SK-N-SH (cell line): ENCODE results near the gene ZCCHC14. TPM values are rescaled to one million over a fixed set of nuclear protein-coding genes. Genes with fewer than 3 reads are reported as not detected.

Experiments used
- CTCF ChIA-PET: fragments of 300-600, 350-600 bp; formaldehyde crosslinking; extraction: SDS; loops from one replicate; lab custom pipeline; 2021; lab: Yijun Ruan, JAX
- POLR2A ChIA-PET: fragments of 350-600 bp; sonication (Branson Sonifier 250); formaldehyde crosslinking; extraction: SDS; loops from one replicate; lab custom pipeline; 2020; ENCODE audit warnings: antibody characterized with exemption, inconsistent platforms; lab: Yijun Ruan, JAX
- DNase-seq: peaks from one replicate; pipeline ENCODE4 v3.0.0; 2012
- H2AFZ ChIP-seq: fragments of 200-600 bp; sonication (generic); 2 replicates; pipeline ENCODE4 v1.8.1; 2016; ENCODE audit warnings: antibody characterized with exemption, mild to moderate bottlenecking, low read depth
- H3F3A ChIP-seq: fragments of 200-600 bp; sonication (generic); replicated peaks from 2 replicates; pipeline ENCODE3; 2016; ENCODE audit warnings: antibody characterized with exemption, mild to moderate bottlenecking; ENCODE audit not compliant: insufficient read depth
- H3K27ac ChIP-seq, 2 experiments: fragments of 200-500 bp in 1 of 2; fragments of 200-600 bp in 1 of 2; sonication (Bioruptor generic) in 1 of 2; sonication (generic), shearing (Covaris generic) in 1 of 2; 2 replicates each; pipeline versions ENCODE4 v1.5.1 to v1.6.1; 2014 to 2016; ENCODE audit warnings: low read depth in 2 of 2, inconsistent platforms in 1 of 2, low read length in 1 of 2, mild to moderate bottlenecking in 1 of 2, mixed read lengths in 1 of 2
- H3K27me3 ChIP-seq: fragments of 200-600 bp; sonication (generic), shearing (Covaris generic); 2 replicates; pipeline ENCODE4 v1.6.1; 2016; ENCODE audit warnings: mixed run types; ENCODE audit not compliant: insufficient read depth
- H3K36me3 ChIP-seq, 2 experiments: fragments of 200-500 bp in 1 of 2; fragments of 200-600 bp in 1 of 2; sonication (Bioruptor generic) in 1 of 2; sonication (generic) in 1 of 2; replicated peaks in 1 of 2; 2 replicates each; pipeline versions ENCODE3 to v1.5.1; 2014 to 2016; ENCODE audit warnings: low read length in 1 of 2, mild to moderate bottlenecking in 1 of 2; ENCODE audit not compliant: insufficient read depth in 2 of 2, control insufficient read depth in 1 of 2
- H3K4me1 ChIP-seq, 2 experiments: fragments of 200-500 bp in 1 of 2; fragments of 200-600 bp in 1 of 2; sonication (Bioruptor generic) in 1 of 2; sonication (generic), shearing (Covaris generic) in 1 of 2; 2 replicates each; pipeline versions ENCODE4 v1.5.1 to v1.6.1; 2014 to 2016; ENCODE audit warnings: low read depth in 1 of 2, low read length in 1 of 2, mixed run types in 1 of 2; ENCODE audit not compliant: insufficient read depth in 2 of 2, control insufficient read depth in 1 of 2
- H3K4me2 ChIP-seq: fragments of 200-600 bp; sonication (generic), shearing (Covaris generic); 2 replicates; pipeline ENCODE4 v1.6.1; 2017; ENCODE audit warnings: mixed run types
- H3K4me3 ChIP-seq, 2 experiments: fragments of 200-500 bp in 1 of 2; fragments of 200-600 bp in 1 of 2; sonication (Bioruptor generic) in 1 of 2; sonication (generic), shearing (Covaris generic) in 1 of 2; 2 replicates each; pipeline versions ENCODE4 v1.5.1 to v1.8.1; 2014 to 2016; ENCODE audit warnings: low read depth in 2 of 2, inconsistent platforms in 1 of 2, low read length in 1 of 2, mild to moderate bottlenecking in 1 of 2, mixed read lengths in 1 of 2, moderate library complexity in 1 of 2
- H3K79me2 ChIP-seq: fragments of 200-600 bp; sonication (generic); 2 replicates; pipeline ENCODE4 v1.8.1; 2017; ENCODE audit warnings: mild to moderate bottlenecking; ENCODE audit not compliant: insufficient read depth
- H3K9ac ChIP-seq: fragments of 200-600 bp; sonication (generic); 2 replicates; pipeline ENCODE4 v1.6.1; 2017; ENCODE audit warnings: mixed run types
- H3K9me2 ChIP-seq: fragments of 200-600 bp; sonication (generic); 2 replicates; pipeline ENCODE4 v1.6.1; 2017; ENCODE audit warnings: mixed run types
- H3K9me3 ChIP-seq: fragments of 200-600 bp; sonication (generic); 2 replicates; pipeline ENCODE4 v1.6.1; 2017; ENCODE audit warnings: mixed run types, mild to moderate bottlenecking, moderate library complexity
- H4K20me1 ChIP-seq: fragments of 200-600 bp; sonication (generic); 2 replicates; pipeline ENCODE4 v1.6.1; 2017; ENCODE audit warnings: mild to moderate bottlenecking, mixed run types; ENCODE audit not compliant: insufficient read depth
- CHD2 ChIP-seq: fragments of 150-350 bp; IDR thresholded peaks from 2 replicates; pipeline ENCODE4 v1.6.1; 2018; ENCODE audit warnings: low read length; ENCODE audit not compliant: partially characterized antibody
- ELF1 ChIP-seq: IDR thresholded peaks from 2 replicates; pipeline ENCODE4 v1.4.0; 2012
- FOXM1 ChIP-seq: IDR thresholded peaks from 2 replicates; pipeline ENCODE4 v1.4.0; 2012; ENCODE audit warnings: low read depth, mild to moderate bottlenecking
- MAX ChIP-seq: IDR thresholded peaks from 2 replicates; pipeline ENCODE4 v1.4.0; 2012; ENCODE audit warnings: low read depth
- PBX3 ChIP-seq: IDR thresholded peaks from 2 replicates; pipeline ENCODE4; 2012
- POLR2AphosphoS5 ChIP-seq: IDR thresholded peaks from 2 replicates; pipeline ENCODE4 v1.6.1; 2012; ENCODE audit warnings: low read depth, low read length
- RAD21 ChIP-seq: IDR thresholded peaks from 2 replicates; pipeline ENCODE4 v1.6.1; 2012; ENCODE audit warnings: mild to moderate bottlenecking, low read length
- RCOR1 ChIP-seq: fragments of 150-350 bp; IDR thresholded peaks from 2 replicates; pipeline ENCODE4 v1.6.1; 2017; ENCODE audit warnings: antibody characterized with exemption, low read length
- REST ChIP-seq: IDR thresholded peaks from 2 replicates; pipeline ENCODE4 v1.6.1; 2012; ENCODE audit warnings: mild to moderate bottlenecking, low read depth, low read length, moderate library complexity
- RFX5 ChIP-seq: IDR thresholded peaks from 2 replicates; pipeline ENCODE4 v1.6.1; 2012; ENCODE audit warnings: mild to moderate bottlenecking, improper control_type of control experiment, low read length
- RXRA ChIP-seq: IDR thresholded peaks from 2 replicates; pipeline ENCODE4 v1.4.0; 2012; ENCODE audit warnings: low read depth, mild to moderate bottlenecking, borderline replicate concordance
- TAF1 ChIP-seq: IDR thresholded peaks from 2 replicates; pipeline ENCODE4 v1.6.1; 2012; ENCODE audit warnings: low read depth, mild to moderate bottlenecking, low read length, moderate library complexity, borderline replicate concordance
- TCF12 ChIP-seq: IDR thresholded peaks from 2 replicates; pipeline ENCODE4 v1.4.0; 2012
- USF2 ChIP-seq: fragments of 150-350 bp; IDR thresholded peaks from 2 replicates; pipeline ENCODE4 v1.6.1; 2017; ENCODE audit warnings: antibody characterized with exemption, low read length, low read depth, borderline replicate concordance
- ZBTB33 ChIP-seq: IDR thresholded peaks from 2 replicates; pipeline ENCODE4 v1.4.0; 2012; ENCODE audit warnings: low read depth, borderline replicate concordance
- WGBS: methylation state at CpG from one replicate; pipeline ENCODE4 v1.1.6; 2017; ENCODE audit warnings: low lambda C conversion rate; 5-methylcytosine and 5-hydroxymethylcytosine counted together
- polyA plus RNA-seq, 3 experiments: library from polyadenylated mRNA; depleted of rRNA; stranded (reverse); fragments of >200 nt; gene quantifications; 2 replicates each; pipeline ENCODE4 v1.2.3, GENCODE V29; 2012

The ZCCHC14 gene
- polyA plus RNA-seq, 1 of the 3 experiments (the other 2 are of a cell fraction), result 5.7 TPM

- H3K9me3 ChIP-seq, result no peaks in the 10 kb centered on the region
- no peak overlapping the region for H3K27ac ChIP-seq
- no peaks in the 10 kb centered on the region for H4K20me1 ChIP-seq
- WGBS, result 44% methylated on average over 5 of the region's 5 CpGs
- no peaks in the 10 kb centered on the region for H3K36me3 ChIP-seq
- H2AFZ ChIP-seq, result no peak overlapping the region
- H3K4me1 ChIP-seq, result no peaks in the 10 kb centered on the region; a peak in 1 of 4 replicates
- H3K9ac ChIP-seq, result no peak overlapping the region
- no peaks in the 10 kb centered on the region for H3F3A ChIP-seq
- no peaks in the 10 kb centered on the region for H3K79me2 ChIP-seq
- ChIA-PET CTCF (interaction anchor here (1.0 to 1.5 kb wide), 2 partner anchors 17 to 141 kb away, joined by 3 to 4 read pairs; no protein-coding TSS in a partner anchor), POLR2A (no interaction called here)
- TF ChIP-seq TAF1 (no peak), USF2 (no peak), ELF1 (no peak), REST (no peak), FOXM1 (no peak), RAD21 (no peak), POLR2AphosphoS5 (no peak), TCF12 (no peak), MAX (no peak), PBX3 (no peak), RFX5 (no peak), CHD2 (no peak), RCOR1 (no peak), ZBTB33 (no peak), RXRA (no peak)
- H3K27me3 ChIP-seq, result 0 out of 2 replicates have a peak, but pooled peaks cover 8% of the 10 kb centered on the region
- H3K9me2 ChIP-seq, result no peaks in the 10 kb centered on the region
- no peak for DNase-seq
- no peak overlapping the region for H3K4me2 ChIP-seq
- no peak overlapping the region for H3K4me3 ChIP-seq
Observed at GRCh38 chr16:87534030-87534653, 41.3 kb upstream of the ZCCHC14 start.
